ENCODE results near the gene MAEA.

Gene MAEA

DNA sequence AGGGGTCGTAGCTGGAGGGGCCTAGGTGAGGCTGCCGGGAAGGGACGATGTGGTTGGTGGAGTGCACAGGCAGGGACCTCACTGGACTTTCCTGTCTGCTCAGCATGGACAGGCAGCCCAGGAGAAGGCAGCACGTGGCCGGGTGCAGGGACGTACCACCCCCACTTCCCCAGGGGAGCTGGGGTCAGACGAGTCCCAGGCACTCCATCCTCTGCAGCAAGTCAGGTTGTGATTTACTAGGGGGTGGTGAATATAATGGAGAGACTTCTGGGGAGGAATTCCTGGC lies 39.2 kb upstream of the MAEA start:
- DNase-seq, result no peak

DNA sequence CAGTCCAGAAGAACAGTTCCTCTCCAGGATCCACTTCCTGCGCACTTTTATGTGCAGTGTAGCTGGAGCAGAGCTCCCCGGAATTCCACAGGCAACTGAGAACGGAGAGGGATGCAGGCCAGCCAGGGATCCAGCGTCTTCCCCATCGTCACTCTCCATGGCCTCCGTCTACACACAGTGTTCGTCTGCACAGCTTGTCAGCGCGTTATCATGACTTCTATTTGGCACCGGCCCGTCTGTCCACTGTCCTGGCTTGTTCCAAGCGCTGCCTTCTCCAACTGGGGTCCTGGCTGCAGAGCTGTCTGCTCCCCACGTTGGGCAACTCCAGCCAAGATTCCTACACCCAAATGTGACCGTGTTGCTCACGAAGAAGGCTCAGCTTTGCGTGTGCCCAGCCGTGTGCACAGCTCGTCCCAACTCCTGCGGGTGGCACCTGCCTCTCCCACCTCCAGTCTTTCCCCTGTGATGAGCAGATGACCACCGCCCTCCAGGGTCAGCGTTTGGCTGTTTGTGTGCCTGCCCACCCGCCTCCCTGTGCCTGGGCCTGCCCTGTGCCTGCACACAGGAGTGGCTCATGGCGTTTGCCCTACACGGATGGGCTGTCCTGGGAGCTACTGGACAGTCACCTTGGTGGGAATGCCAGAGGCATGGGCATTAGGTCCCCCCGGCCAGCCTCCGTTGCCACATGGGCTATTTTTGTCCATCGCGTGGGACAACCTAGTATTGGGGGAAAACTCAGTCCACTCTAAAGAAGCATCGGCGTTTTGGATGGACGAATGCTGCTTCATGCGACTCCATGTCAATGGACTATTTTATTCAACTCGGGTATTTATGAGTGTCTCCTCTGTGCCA lies 38.5 kb upstream of the MAEA start:
- no peak for DNase-seq

DNA sequence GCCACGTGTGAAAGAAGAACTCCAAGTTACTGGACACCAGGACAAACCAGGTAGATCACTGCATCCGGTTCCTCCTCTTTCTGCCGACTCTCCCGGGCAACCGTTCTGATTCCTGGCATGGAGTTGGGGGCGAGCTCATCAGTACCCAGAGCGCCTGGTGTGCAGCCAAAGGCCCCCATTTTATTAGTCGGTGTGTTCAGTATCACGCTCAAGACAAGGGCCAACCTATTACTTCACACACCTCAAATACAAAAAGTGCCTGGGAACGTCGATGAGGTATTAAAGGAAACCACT lies 38.0 kb upstream of the MAEA start:
- DNase-seq, result no peak

DNA sequence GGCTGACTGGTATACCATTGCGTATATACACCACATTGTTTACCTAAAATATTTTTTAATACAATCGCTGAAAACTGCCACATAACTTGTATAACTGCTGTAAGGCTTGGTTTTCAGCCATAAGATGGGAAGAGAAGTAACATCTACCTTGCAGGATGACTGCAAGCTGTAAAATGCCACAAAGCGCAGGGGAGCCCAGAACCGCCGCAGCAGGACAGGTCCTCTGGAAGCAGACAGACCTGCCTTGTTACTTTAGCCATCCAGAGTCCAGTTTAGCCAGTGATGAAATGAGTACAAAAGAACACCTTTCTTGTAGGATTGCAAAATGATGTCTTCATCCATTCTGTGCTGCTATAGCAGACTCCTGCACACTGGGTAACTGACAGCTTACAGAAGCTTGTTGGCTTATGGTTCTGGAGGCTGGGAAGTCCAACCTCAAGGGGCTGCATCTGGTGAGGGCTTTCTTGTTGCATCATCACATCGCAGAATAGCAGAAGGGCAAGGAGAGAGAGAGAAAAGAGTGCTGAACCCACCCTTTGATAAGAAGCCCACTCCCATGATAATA lies 36.7 kb upstream of the MAEA start:
- DNase-seq, result no peak

DNA sequence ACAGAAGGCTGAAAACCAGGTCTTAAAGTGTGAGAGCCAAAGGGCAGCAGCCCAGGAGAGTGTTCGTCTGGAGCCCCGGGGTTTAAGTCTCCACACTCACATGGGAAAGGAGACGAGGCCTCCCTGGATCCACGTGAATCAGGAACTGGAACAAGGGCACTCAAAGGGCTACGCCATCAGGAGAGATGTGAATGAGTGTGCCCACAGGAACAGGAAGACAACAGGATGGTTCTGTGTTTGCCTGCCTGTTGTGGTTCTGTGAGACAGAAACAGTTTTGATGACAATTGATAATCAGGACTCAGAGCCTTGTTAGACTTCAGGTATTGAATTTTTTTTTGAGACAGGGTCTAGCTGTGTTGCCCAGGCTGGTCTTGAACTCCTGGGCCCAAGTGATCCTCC lies 35.9 kb upstream of the MAEA start:
- peak; percentile 27 for DNase-seq

DNA sequence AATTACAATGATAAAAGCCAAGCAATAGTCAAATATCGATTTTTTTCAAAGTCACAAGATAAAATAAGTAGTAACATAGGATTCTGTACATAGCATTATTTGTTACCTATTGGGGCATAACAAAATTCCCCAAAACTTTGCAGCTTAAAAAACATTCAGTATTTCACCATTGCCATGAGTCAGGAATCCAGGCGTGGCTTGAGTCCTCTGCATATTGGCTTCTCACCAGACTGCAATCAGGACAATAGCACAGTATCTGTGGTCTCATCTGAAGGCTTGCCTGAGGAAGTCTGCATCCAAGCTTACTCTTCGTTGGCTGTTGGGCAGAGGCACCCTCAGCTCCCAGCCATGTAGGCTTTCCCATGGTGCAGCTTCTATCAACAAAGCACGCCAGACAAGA lies 34.5 kb upstream of the MAEA start:
- DNase-seq, result no peak

DNA sequence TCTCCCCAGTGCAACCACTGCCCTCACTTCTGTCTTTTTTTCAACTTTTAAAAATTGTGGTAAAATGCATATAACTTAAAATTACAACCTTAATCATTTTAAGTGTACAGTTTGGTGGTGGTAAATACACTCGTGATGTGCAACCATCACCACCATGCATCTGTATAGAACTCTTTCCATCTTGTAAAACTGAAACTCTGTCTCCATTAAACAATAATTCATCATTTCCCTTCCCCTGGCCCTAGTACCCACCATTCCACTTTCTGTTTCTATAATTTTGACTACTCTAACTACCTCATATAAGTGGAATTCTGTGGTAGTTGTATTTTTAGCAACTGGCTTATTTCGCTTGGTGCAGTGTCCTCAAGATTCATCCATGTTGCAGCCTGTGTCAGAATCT lies 34.0 kb upstream of the MAEA start:
- no peak for DNase-seq

DNA sequence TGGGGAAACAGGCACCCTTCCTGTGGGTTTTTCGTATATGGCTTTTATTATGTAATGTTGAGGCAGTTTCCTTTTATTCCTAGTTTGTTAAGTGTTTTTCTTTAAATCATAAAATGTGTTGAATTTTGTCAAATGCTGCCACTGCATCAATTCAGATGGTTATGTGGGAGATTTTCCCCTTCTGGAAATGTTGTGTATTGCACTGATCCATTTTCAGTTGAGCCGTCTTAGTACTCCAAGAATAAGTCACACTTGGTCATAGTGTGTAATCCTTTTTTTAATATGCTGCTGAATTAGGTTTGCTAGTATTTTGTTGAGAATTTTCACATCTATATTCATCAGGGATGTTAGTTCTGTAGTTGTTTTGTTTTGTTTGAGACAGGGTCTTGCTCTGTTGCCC lies 31.2 kb upstream of the MAEA start:
- DNase-seq, result no peak

DNA sequence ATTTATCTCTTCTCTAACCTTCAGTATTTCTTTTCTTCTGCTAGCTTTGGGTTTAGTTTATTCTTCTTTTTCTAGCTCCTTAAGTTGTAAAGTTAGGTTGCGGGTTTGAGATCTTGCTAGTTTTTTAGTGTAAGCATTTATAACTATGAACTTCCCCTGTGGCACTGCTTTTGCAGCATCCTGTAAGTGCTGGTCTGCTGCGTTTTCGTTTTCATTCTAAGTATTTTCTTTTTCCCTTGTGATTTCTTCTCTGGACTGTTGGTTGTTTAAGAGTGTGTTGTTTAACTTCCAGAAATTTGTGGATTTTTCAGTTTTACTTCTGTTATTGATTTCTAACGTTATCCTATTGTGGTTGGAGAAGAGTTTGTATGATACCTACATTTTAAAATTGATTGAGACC lies 29.7 kb upstream of the MAEA start:
- no peak for DNase-seq

DNA sequence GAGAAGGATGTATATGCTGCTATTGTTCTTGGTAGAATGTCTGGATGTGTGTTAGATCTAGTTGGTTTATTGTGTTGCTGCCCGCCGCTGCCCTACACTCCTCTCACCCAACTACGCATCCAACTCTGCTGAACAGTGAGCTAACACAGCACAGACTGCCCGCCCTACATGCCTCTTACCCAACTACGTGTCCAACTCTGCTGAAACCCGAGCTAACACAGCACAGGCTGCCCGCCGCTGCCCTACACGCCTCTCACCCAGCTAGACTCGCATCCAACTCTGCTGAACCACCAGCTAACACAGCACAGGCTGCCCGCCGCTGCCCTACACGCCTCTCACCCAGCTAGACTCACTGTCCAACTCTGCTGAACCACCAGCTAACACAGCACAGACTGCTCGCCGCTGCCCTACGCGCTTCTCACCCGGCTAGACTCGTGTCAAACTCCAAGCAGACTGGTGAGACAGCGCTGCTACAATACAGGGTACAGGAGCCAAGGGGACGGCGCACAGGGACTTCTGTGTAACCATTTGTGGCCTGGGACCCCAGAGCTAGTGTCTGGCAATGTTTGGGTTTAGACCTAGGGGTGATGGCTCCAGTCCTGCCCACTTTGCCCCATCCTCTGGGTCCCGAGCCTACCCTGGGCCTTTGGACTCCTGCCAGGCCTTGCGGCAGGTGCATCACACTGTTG lies 29.1 kb upstream of the MAEA start:
- no peak for DNase-seq

DNA sequence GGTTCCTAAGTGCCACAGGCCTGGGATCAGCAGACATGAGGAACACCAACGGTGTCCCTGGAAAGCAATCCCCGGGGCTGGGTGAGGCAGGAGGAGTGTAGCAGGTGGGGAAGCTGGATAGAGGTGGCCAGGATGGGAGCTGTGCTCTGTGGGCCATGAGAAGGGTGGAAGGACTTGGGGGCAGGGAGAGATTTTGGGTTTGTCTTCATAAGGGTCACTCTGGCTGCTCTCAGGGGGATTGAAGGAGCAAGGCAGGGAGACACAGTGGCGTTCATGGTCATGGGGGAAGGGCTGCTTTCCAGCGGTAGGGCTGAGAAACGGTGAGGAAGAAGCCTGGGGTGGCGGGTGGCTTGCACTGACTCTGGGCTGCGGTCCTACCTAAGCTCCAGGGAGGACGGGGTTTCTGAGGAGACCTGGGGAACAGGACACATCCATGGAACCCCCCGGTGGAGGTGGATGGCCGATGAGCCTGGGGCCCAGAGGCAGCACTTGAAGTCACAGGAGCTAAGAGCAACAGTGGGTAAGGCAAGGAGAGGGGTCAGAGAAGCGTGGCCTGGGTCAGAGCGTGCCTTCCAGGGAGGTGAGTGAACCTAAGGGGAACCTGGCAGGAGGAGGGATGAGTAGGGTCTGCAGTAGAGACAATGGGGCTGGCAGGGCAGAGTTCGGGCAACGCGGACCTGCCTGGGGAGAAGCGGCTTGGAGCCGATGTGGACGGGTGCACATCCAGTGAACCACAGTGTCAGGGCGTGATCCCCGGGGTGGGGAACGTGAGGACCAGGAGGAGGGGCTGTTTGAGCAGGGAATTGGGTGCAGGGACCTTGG lies 28.4 kb upstream of the MAEA start:
- no peak for DNase-seq

DNA sequence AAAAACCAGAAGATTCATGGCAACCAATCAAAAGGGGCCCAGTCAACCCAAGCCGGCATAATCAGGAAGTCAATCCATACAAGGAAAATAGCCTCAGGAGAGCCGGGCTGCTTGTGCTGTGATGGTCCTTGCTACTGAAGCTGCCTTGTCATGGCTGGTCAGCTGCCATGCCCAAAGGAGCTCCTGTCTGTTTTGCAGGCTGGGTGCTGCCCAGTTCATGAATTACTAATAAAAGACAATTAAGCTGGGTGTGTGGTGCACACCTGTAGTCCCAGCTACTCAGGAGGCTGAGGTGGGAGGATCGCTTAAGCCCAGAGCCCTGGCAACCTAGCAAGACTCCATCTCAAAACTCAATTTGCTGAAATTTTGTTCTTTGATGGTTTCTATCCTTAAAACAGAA lies 24.7 kb upstream of the MAEA start:
- DNase-seq, result no peak

DNA sequence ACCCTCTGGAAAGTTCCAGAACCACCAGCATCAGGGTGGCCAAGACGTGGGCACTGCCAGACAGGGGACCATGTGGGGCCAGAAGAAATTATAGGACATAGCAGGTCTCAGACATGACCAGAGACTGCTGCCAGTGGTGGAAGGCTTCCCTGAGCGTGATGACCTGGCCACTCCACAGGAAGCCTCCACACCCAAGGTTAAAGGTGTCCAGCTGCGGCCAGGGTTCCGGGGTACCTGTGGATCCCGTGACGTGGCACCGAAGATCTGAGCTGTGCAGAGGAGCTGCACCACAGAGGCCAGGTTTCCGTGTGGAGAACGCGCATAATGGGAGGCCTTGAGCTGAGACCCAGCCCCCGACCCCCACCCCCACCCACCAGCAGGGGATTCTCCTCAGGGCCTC lies 24.3 kb upstream of the MAEA start:
- DNase-seq, result no peak

DNA sequence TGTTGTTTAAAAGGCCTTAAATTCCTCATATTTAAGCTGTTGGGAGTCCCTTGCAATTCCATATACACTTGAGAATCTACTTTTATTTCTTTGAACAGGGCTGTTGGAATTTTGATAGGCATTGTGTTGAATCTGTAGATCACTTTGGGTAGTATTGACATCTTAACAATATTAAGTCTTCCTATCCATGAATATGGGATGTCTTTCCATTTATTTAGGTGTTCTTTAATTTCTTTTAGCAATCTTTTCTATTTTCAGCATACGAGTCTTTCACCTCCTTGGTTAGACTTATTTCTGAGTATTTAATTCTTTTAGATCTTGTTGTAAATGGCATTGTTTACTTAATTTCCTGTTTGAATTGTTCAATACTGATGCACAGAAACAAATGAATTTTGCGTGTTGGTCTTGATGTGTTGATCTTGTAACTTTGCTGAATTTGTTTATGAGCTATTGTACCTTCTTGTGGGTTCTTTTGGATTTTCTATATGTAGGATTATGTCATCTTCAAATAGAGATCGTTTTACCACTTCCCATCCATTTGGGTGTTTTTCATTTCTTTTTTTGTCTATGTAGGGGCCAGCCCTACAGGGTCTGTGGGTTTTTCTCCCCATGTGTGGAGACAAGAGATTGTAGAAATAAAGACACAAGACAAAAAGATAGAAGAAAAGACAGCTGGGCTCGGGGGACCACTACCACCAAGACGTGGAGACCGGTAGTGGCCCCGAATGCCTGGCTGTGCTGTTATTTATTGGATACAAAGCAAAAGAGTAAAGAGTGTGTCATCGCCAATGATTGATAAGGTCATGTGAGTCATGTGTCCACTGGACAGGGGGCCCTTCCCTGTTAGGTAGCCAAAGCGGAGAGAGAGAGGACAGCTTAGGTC lies 22.6 kb upstream of the MAEA start:
- DNase-seq, result peak; percentile 33

DNA sequence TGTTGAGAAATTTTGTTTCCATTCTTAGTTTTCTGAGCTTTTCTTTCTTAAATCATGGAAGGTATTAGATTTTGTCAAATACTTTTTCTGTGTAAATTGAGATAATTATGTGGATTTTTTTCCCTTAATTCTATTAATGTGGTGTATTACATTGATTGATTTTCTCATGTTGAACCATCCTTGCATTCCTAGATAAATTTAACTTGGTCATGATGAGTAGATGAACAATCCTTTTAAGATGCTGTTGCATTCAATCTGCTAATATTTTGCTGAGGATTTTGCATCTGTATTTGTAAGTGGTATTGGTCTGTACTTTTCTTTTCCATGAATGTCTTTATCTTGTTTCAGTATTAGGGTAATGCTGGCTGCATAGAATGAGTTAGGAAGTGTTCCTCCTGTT lies 20.5 kb upstream of the MAEA start:
- DNase-seq, result no peak

DNA sequence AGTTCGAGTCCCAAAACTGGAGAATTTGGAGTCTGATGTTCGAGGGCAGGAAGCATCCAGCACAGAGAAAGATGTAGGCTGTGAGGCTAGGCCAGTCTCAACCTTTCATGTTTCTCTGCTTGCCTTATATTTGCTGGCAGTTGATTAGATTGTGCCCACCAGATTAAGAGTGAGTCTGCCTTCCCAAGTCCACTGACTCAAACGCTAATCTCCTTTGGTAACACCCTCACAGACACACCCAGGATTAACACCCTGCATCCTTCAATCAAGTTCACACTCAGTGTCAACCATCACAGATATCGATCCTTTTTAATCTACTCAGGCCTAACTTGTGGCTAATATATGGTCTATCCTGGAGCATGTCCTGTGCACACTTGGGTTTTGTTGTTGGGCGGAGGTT lies 18.0 kb upstream of the MAEA start:
- no peak for DNase-seq

DNA sequence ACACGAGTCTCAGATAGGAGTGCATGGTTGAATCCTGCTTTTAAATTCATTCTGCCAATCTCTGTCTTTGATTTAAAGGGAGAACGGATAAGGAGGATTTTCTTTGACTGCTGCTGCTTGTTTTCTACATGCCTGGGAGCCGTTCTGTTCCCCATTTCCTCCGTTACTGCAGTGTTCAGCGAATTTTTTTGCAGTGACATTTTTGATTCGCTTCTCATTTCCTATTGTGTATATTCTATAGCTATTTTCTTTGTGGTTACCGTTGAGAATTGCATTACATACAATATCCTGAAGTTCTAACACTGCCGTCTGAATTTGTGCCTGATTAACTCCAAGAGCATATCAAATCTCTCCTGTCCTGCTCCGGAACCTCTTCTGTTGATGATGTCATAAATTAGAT lies 14.8 kb upstream of the MAEA start:
- DNase-seq, result no peak

DNA sequence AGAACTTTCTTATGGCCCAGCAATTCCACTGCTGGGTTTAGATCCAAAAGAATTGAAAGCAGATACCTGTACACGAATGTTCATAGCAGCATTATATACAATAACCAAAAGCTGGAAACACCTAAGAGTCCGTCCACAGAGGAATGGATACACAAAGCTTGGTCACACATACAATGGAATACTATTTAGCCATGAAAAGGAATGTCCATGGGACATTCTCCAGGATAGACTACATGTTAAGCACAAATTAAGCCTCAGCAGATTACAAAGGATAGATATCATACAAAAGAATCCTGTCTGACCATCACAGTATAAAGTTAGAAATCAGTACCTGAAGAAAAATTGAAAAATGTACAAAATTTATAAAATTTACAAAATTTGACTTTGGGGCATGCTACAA lies 12.7 kb upstream of the MAEA start:
- DNase-seq, result no peak

DNA sequence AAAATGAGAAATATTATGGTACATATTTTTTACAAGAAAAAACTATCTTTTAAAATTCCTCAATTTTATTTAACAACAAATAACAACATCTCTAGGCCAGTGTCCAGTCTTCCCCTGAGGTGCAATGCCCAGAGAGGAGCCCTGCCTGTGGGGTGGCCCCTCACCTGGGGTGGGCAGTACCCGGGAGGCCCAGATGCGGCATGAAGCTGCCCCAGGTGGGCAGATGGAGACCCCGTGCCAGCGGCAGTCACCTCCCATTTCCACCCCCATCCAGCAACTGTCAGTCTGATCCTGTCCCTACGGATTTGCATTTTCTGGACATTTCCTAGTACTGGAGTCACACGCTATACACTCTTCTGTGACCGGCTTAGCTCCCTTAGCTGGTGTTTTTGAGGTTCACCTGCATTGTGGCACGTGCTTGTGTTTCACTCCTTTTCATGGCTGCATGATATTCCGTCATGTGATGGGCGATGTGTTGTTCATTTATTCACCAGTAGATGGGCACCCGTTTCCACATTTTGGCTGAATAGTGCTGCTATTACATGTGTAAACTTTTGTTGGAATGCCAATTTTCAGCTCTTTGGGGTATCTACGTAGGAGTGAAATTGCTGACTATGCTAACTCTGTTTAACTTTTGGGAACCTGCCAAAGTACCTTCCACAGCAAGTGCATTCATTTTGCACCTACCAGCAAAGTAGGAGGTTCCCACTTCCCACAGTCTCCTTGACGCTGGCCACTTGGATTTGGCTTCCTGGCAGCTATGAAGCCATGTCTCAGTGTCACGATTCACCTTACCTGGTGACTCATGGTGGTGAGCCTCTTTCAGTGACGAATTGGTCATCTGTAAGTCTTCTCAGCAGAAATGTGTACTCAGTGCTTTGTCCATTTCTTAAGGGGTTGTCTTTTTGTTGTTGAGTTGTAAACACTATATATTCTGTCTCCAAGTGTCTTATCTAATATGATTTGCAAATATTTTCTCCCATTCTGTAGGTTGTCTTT lies 11.7 kb upstream of the MAEA start:
- DNase-seq, result peak; percentile 6

DNA sequence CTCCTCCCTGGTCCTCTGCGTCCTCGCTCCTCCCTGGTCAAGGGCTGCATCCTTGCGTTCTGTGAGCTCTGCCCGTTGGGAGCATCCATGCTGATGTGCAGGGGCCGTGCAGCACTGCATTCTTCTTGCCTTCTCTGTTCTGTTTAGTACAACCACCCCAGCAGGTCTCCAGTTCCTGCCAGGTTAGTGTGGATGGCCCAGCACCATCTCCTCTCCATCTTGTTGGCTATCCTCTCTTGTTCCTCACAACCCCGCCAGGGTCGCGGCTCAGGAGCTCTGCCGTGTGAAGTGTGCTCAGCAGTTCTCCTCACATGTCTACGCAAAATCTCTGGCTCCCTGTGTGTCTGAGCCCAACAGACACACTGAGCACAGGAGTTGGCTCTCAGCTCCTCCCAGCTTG lies 10.4 kb upstream of the MAEA start:
- DNase-seq, result no peak

DNA sequence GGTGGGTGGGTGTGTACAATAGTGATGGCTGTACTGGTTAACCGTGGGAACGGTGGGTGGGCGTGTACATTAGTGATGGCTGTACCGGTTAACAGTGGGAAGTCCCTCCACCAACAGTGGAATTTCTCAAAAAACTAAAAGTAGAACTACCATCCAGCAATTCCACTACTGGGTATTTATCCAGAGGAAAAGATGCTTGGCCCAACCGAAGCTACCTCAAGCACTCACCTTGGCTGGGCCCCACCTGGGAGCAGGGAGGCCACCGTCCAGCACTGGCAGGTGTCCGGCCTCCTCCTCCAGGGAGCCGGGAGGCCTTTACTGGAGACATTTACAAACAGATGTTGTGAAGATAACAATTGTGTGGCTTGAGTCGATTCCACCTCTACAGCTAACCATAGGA lies 6.0 kb upstream of the MAEA start:
- DNase-seq, result no peak
